Measurements from ENCODE around the gene BTNL2.

GRCh38 chr6:32444433-32444832 lies 37.5 kb upstream of the BTNL2 start:
- TF ChIP-seq CTCF (IDR thresholded peaks at IDR 0.05; ENCODE audit: poor library complexity) (no peak), EZH2phosphoT487 (IDR thresholded peaks at IDR 0.05; ENCODE audit: low read depth, severe bottlenecking, unreplicated experiment) (no peak), EZH2 (IDR thresholded peaks at IDR 0.05; ENCODE audit: borderline replicate concordance) (no peak)

Measured in hepatocyte (in vitro differentiated cells).